Left lung (tissue), 10 donors: Measurements from ENCODE around the gene WDR20. TPM values are rescaled to one million over a fixed set of nuclear protein-coding genes. Genes with fewer than 3 reads are reported as not detected.
"Not testable (repeated sequence)": the region's sequence is repeated elsewhere in the genome, so short reads cannot be mapped to it uniquely, and the experiment has no call there.

Experiments
- ATAC-seq: fragments of 200-7000 bp; cut with Tn5 transposase; one replicate; pipeline ENCODE4 v1.9.1; 2020; ENCODE audit warnings: moderate library complexity
- DNase-seq, 4 donors: peaks; one replicate each; pipeline ENCODE4 v3.0.0-alpha.2; 2013 to 2020
- H3K27ac ChIP-seq, 2 donors: fragments of 200-600 bp; sonication (generic) in 1 of 2; one replicate each; pipeline versions ENCODE4 v1.5.0 to v1.8.0; 2020 to 2021
- H3K27me3 ChIP-seq, 2 donors: fragments of 200-600 bp; sonication (generic) in 1 of 2; one replicate each; pipeline versions ENCODE4 v1.5.0 to v1.8.0; 2020 to 2021
- H3K36me3 ChIP-seq, 2 donors: fragments of 200-600 bp; sonication (generic) in 1 of 2; one replicate each; pipeline versions ENCODE4 v1.5.0 to v1.8.0; 2020 to 2021
- H3K4me1 ChIP-seq, 2 donors: fragments of 200-600 bp; one replicate each; pipeline ENCODE4 v1.8.0; 2021
- H3K4me3 ChIP-seq, 2 donors: fragments of 200-600 bp; sonication (generic) in 1 of 2; one replicate each; pipeline versions ENCODE4 v1.5.0 to v1.8.0; 2020 to 2021; ENCODE audit warnings: mild to moderate bottlenecking in 1 of 2
- H3K9me3 ChIP-seq, 2 donors: fragments of 200-600 bp; sonication (generic) in 1 of 2; one replicate each; pipeline versions ENCODE4 v1.5.0 to v1.8.0; 2020 to 2021
- CTCF ChIP-seq, 2 donors: fragments of 200-600 bp; sonication (generic) in 1 of 2; IDR thresholded peaks; one replicate each; pipeline versions ENCODE4 v1.5.0 to v1.8.0; 2021; ENCODE audit warnings: antibody characterized with exemption in 2 of 2
- intact Hi-C, 2 donors: fragments of 100-400 bp; cut with DNase I; formaldehyde crosslinking; loops; one replicate each; pipeline versions ENCODE4 v1.11.2 to v1.14.2; 2022
- polyA plus RNA-seq, 6 donors: library from polyadenylated mRNA; unstranded; fragments of 120-200 nt; gene quantifications; one replicate each; pipeline ENCODE4 v1.2.1, GENCODE V29; 2013; ENCODE audit not compliant: insufficient read length in 6 of 6
- total RNA-seq, 2 donors: library from RNA; stranded (reverse); fragmentation: NEBNext Ultra II Directional; extraction: Animal tissue kit (Norgen Biotek cat#: 25700); gene quantifications; one replicate each; pipeline ENCODE4 v1.2.1, GENCODE V29; 2021
- donor health status: DM: no; HTN: yes; CAD: no.
- donor health status: DM: no; HTN: no; CAD: no.

The WDR20 gene
- total and polyA plus RNA-seq, 8 donors: 22.4 to 28.4 (median 26.2) TPM

GRCh38 chr14:102146423-102146822, 6.7 kb downstream of the WDR20 start:
- DNase-seq (no peak), ATAC-seq (no peak)
- intact Hi-C loops: no loop called here
- Histone ChIP-seq H3K27ac (no peak overlapping the region), H3K9me3 (no peaks in the 10 kb centered on the region), H3K36me3 (no peaks in the 10 kb centered on the region), H3K27me3 (no peaks in the 10 kb centered on the region), H3K4me3 (no peak overlapping the region), H3K4me1 (peaks cover 1 to 8% of the 10 kb centered on the region in 2 donors)
- TF ChIP-seq CTCF (IDR thresholded peaks at IDR 0.05): no peak

- Histone ChIP-seq H3K27ac (no peak overlapping the region), H3K4me1 (peaks cover 0 to 2% of the 10 kb centered on the region in 2 donors), H3K9me3 (no peaks in the 10 kb centered on the region), H3K4me3 (no peak overlapping the region), H3K27me3 (no peaks in the 10 kb centered on the region), H3K36me3 (peaks cover 0 to 8% of the 10 kb centered on the region in 2 donors)
- intact Hi-C loops: no loop called here
- no peak for ATAC-seq
- no peak for TF ChIP-seq CTCF (IDR thresholded peaks at IDR 0.05)
- no peak for DNase-seq
Observed at GRCh38 chr14:102150083-102150482, 10.4 kb downstream of the WDR20 start.

GRCh38 chr14:102150744-102151143, 11.0 kb downstream of the WDR20 start:
- no peak for ATAC-seq
- intact Hi-C loops: no loop called here
- H3K27ac ChIP-seq: no peak overlapping the region

GRCh38 chr14:102151411-102151810, 11.7 kb downstream of the WDR20 start:
- DNase-seq, H3K4me3 ChIP-seq, H3K27me3 ChIP-seq, H3K9me3 ChIP-seq, intact Hi-C loops, ATAC-seq, H3K27ac ChIP-seq, H3K36me3 ChIP-seq, H3K4me1 ChIP-seq: not testable (repeated sequence)

More at GRCh38 chr14:102150744-102151143, 11.0 kb downstream of the WDR20 start:
- DNase-seq: no peak
- TF ChIP-seq CTCF (IDR thresholded peaks at IDR 0.05): no peak
- H3K9me3 ChIP-seq: no peaks in the 10 kb centered on the region
- H3K27me3 ChIP-seq: no peaks in the 10 kb centered on the region
- H3K4me1 ChIP-seq: peaks cover 0 to 8% of the 10 kb centered on the region in 2 donors
- H3K4me3 ChIP-seq: no peak overlapping the region
- H3K36me3 ChIP-seq: peaks cover 0 to 8% of the 10 kb centered on the region in 2 donors

DNA sequence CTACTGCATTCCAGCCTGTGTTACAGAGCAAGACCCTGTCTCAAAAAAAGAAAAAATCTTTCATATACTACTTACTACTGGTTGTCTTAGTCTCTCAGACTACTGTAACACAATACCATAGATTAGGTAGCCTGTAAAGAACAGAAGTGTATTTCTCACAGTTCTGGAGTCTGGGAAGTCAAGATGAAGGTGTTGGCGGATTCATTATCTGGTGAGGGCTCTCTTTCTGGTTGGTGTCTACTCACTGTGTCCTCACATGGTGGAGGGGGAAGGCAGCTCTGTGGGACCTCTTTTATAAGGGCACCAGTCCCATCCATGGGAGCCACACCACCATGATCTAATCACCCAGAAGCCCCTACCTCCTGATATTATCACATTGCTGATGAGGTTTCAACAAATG, 14.4 kb downstream of the WDR20 start:
- ATAC-seq (no peak), DNase-seq (no peak)
- no peaks in the 10 kb centered on the region for H3K27me3 ChIP-seq
- intact Hi-C loops: no loop called here
- H3K27ac ChIP-seq: no peak overlapping the region
- no peak overlapping the region for H3K4me3 ChIP-seq
- H3K36me3 ChIP-seq: peaks cover 0 to 10% of the 10 kb centered on the region in 2 donors
- H3K9me3 ChIP-seq: no peaks in the 10 kb centered on the region
- peaks cover 0 to 16% of the 10 kb centered on the region in 2 donors for H3K4me1 ChIP-seq
- no peak for TF ChIP-seq CTCF (IDR thresholded peaks at IDR 0.05)
